Adrenal gland (tissue), 12 donors: ENCODE results near the gene OTUB1. TPM values are rescaled to one million over a fixed set of nuclear protein-coding genes. Genes with fewer than 3 reads are reported as not detected.

Source experiments
- DNase-seq, 7 donors: peaks; one replicate each; pipeline ENCODE4 v3.0.0-alpha.2; 2019 to 2020
- H3K27ac ChIP-seq, 5 donors: fragments of 200-600 bp; sonication (generic) in 4 of 5; 1 replicate in 3 of 5; 2 replicates in 2 of 5; pipeline versions ENCODE4 v1.5.1 to v1.8.0; 2016 to 2020; ENCODE audit warnings: mild to moderate bottlenecking in 1 of 5
- H3K27me3 ChIP-seq: fragments of 200-600 bp; 2 replicates; pipeline ENCODE4 v1.8.0; 2021
- H3K36me3 ChIP-seq, 2 donors: fragments of 200-600 bp; replicated peaks in 1 of 2; 1 replicate in 1 of 2; 2 replicates in 1 of 2; pipeline versions ENCODE4 v1.5.1 to v1.8.0; 2018 to 2022
- H3K4me1 ChIP-seq, 2 donors: fragments of 200-600 bp; replicated peaks in 1 of 2; 1 replicate in 1 of 2; 2 replicates in 1 of 2; pipeline versions ENCODE4 v1.5.1 to v1.8.0; 2018 to 2021
- H3K4me3 ChIP-seq, 4 donors: fragments of 200-600 bp; sonication (generic) in 3 of 4; one replicate each; pipeline ENCODE4 v1.5.1; 2016 to 2018
- H3K9me3 ChIP-seq, 3 donors: fragments of 200-600 bp; sonication (generic) in 1 of 3; replicated peaks in 1 of 3; 1 replicate in 2 of 3; 2 replicates in 1 of 3; pipeline versions ENCODE4 v1.5.1 to v1.8.0; 2016 to 2021
- CTCF ChIP-seq, 6 experiments: fragments of 450-650 bp in 4 of 6; fragments of 200-600 bp in 2 of 6; sonication (generic) in 1 of 6; IDR thresholded peaks; 1 replicate in 5 of 6; 2 replicates in 1 of 6; pipeline versions ENCODE4 v1.5.1 to v1.8.0; 2016 to 2021; ENCODE audit warnings: antibody characterized with exemption in 6 of 6, mild to moderate bottlenecking in 2 of 6, moderate library complexity in 1 of 6
- POLR2A ChIP-seq, 2 donors: fragments of 450-650 bp; IDR thresholded peaks; one replicate each; pipeline ENCODE4 v1.6.1; 2017; ENCODE audit warnings: antibody characterized with exemption in 2 of 2, mild to moderate bottlenecking in 2 of 2, moderate library complexity in 1 of 2
- WGBS, 4 donors: extraction: QIAGEN DNeasy Blood & Tissue Kit in 2 of 4; methylation state at CpG; one replicate each; pipeline versions ENCODE4 v1.1.5 to v1.1.7; 2013 to 2017; 5-methylcytosine and 5-hydroxymethylcytosine counted together
- intact Hi-C, 2 donors: fragments of 100-400 bp; cut with DNase I; formaldehyde crosslinking; loops; one replicate each; pipeline versions ENCODE4 v1.14.1 to v1.15.0; 2022 to 2023
- polyA plus RNA-seq, 3 donors: library from polyadenylated mRNA; stranded (reverse); fragments of 200-250 nt in 2 of 3; fragments of 350-450 nt in 1 of 3; fragmentation: Illumina TruSeq in 1 of 3; extraction: RNeasy Lipid Tissue Mini Kit (QIAGEN cat#74804) in 1 of 3; gene quantifications; one replicate each; pipeline ENCODE4 v1.2.3, GENCODE V29; 2013 to 2014
- total RNA-seq, 9 donors: library from RNA; depleted of rRNA in 4 of 9; stranded (reverse); fragments of >200 nt in 4 of 9; fragments of 120-200 nt in 1 of 9; fragmentation: NEBNext Ultra II Directional in 1 of 9; extraction: Animal tissue kit (Norgen Biotek cat#: 25700) in 1 of 9; gene quantifications; one replicate each; pipeline versions ENCODE4 v1.1.0 to v1.2.4, GENCODE V29; 2013 to 2023
- donor health status: healthy with polysubstance abuse.
- donor health status: Bipolar disorder and iron deficiency.
- donor health status: DM: yes; HTN: yes; CAD: no.
- donor health status: DM: no; HTN: no; CAD: no.
- donor health status: DM: no; HTN: no; CAD: no.
- donor health status: DM: yes; HTN: yes; CAD: no.

OTUB1 gene
- total and polyA plus RNA-seq, 12 donors = 41.4 to 93.7 (median 66.6) TPM

GRCh38 chr11:64003807-64004589 lies 17.8 kb downstream of the OTUB1 start:
- peaks cover 21 to 43% of the 10 kb centered on the region in 2 donors for H3K4me1 ChIP-seq
- TF ChIP-seq CTCF (IDR thresholded peaks at IDR 0.05) (no peak), POLR2A (IDR thresholded peaks at IDR 0.05) (no peak)
- 59 to 68% (median 67%) methylated on average over 14 to 23 of the region's 23 CpGs for WGBS, 4 donors
- intact Hi-C loops = loop anchor here in 1 of 2 donors (10.0 kb wide), 1 partner anchor 291 kb away; the partner anchor contains the start of gene KCNK4
- no peak for DNase-seq
- no peaks in the 10 kb centered on the region for H3K36me3 ChIP-seq
- no peaks in the 10 kb centered on the region for H3K27me3 ChIP-seq
- no peak overlapping the region for H3K4me3 ChIP-seq
- H3K9me3 ChIP-seq = no peaks in the 10 kb centered on the region
- no peak overlapping the region for H3K27ac ChIP-seq

GRCh38 chr11:64004590-64004984 lies 18.3 kb downstream of the OTUB1 start:
- Histone ChIP-seq H3K27me3 (no peaks in the 10 kb centered on the region), H3K4me1 (peaks cover 19 to 37% of the 10 kb centered on the region in 2 donors), H3K4me3 (no peak overlapping the region), H3K36me3 (no peaks in the 10 kb centered on the region), H3K27ac (no peak overlapping the region), H3K9me3 (no peaks in the 10 kb centered on the region)
- no peak for TF ChIP-seq CTCF (IDR thresholded peaks at IDR 0.05)
- TF ChIP-seq POLR2A (IDR thresholded peaks at IDR 0.05) = no peak
- DNase-seq = no peak
- WGBS, 4 donors = 52 to 85% (median 80%) methylated on average over 2 to 4 of the region's 4 CpGs
- intact Hi-C loops = loop anchor here in 1 of 2 donors (10.0 kb wide), 1 partner anchor 290 kb away; the partner anchor contains the start of gene KCNK4

DNA sequence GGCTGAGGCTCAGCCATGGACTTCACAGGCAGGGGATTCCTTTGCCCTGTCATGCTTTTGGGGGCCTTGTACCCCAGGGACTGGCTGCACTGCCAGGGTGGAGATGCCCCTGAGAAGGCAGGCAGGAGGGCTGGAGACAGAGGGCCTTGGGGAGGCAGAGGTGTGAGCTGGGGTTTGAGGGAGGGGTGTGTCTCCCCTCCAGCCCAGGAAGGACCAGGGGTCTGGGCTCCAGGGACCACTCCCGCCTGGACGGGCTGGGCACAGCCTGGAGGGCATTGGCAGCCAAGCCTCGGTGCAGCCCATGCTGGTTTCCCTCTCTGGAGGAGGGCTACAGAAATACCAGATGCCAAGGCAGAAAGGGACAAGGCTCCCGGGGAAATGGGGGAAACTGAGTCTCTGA lies 19.5 kb downstream of the OTUB1 start:
- TF ChIP-seq POLR2A (IDR thresholded peaks at IDR 0.05) = no peak
- no peak for TF ChIP-seq CTCF (IDR thresholded peaks at IDR 0.05)
- DNase-seq = no peak

DNA sequence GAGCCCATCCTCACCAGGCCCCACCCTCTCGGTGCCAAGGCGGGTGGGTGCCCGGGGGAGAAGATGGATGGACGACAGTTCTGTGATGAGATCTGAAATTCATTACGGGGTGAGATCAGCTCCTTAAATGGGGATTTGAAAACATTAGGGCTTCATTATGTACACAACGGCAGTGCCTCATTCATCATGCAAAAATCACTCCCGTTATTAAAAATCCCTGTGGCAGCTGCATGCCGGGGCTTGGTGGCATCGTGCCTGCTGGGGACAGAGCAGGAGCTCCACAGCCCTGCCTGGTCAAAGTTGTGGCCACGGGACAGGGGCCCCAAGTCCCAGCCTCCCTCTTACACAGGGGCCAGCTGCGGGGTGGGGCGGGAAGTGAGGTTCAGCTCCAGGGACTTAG lies 20.2 kb downstream of the OTUB1 start:
- intact Hi-C loops = loop anchor here in 1 of 2 donors (10.0 kb wide), 1 partner anchor 288 kb away; the partner anchor contains the start of gene KCNK4
- peaks cover 15 to 21% of the 10 kb centered on the region in 2 donors for H3K4me1 ChIP-seq
- WGBS, 4 donors = 51 to 70% (median 61%) methylated on average over 8 to 12 of the region's 12 CpGs

More for the DNA sequence above, 19.5 kb downstream of the OTUB1 start:
- peaks cover 15 to 28% of the 10 kb centered on the region in 2 donors for H3K4me1 ChIP-seq
- WGBS, 4 donors = 90 to 91% methylated on average over 4 of the region's 4 CpGs; no CpG with 5 or more reads in 2 of the 4 donors
- no peaks in the 10 kb centered on the region for H3K36me3 ChIP-seq
- H3K4me3 ChIP-seq = no peak overlapping the region
- intact Hi-C loops = loop anchor here in 1 of 2 donors (10.0 kb wide), 1 partner anchor 289 kb away; the partner anchor contains the start of gene KCNK4
- H3K9me3 ChIP-seq = no peaks in the 10 kb centered on the region
- H3K27me3 ChIP-seq = no peaks in the 10 kb centered on the region
- H3K27ac ChIP-seq = no peak overlapping the region

More for the DNA sequence above, 20.2 kb downstream of the OTUB1 start:
- no peak for DNase-seq
- H3K27me3 ChIP-seq = no peaks in the 10 kb centered on the region
- no peak for TF ChIP-seq CTCF (IDR thresholded peaks at IDR 0.05)
- TF ChIP-seq POLR2A (IDR thresholded peaks at IDR 0.05) = no peak
- no peak overlapping the region for H3K27ac ChIP-seq
- no peaks in the 10 kb centered on the region for H3K9me3 ChIP-seq
- no peak overlapping the region for H3K4me3 ChIP-seq
- H3K36me3 ChIP-seq = no peaks in the 10 kb centered on the region
